NCI-H1092 (cell line): ENCODE measurements around the gene GPATCH11.

Source experiments
- DNase-seq: peaks from one replicate; lab custom pipeline; 2025; lab: John Stamatoyannopoulos, UW

GPATCH11 gene

GRCh38 chr2:37109523-37109922 lies 25.2 kb downstream of the GPATCH11 start:
- no peak for DNase-seq

GRCh38 chr2:37110306-37111212 lies 26.2 kb downstream of the GPATCH11 start:
- DNase-seq = no peak

- no peak for DNase-seq
Measured at GRCh38 chr2:37111958-37112357, 27.6 kb downstream of the GPATCH11 start.

- DNase-seq = no peak
Measured at GRCh38 chr2:37117566-37117965, 33.2 kb downstream of the GPATCH11 start.

GRCh38 chr2:37119157-37119556 lies 34.8 kb downstream of the GPATCH11 start:
- DNase-seq = no peak

- DNase-seq = no peak
Measured at GRCh38 chr2:37125416-37125815, 41.1 kb downstream of the GPATCH11 start.

GRCh38 chr2:37132914-37133313 lies 48.6 kb downstream of the GPATCH11 start:
- DNase-seq = no peak

GRCh38 chr2:37142546-37142945 lies 58.2 kb downstream of the GPATCH11 start:
- no peak for DNase-seq

- no peak for DNase-seq
Measured at GRCh38 chr2:37143974-37144373, 59.7 kb downstream of the GPATCH11 start.

GRCh38 chr2:37146062-37146461 lies 61.7 kb downstream of the GPATCH11 start:
- DNase-seq = no peak

GRCh38 chr2:37148325-37148724 lies 64.0 kb downstream of the GPATCH11 start:
- no peak for DNase-seq
